ENCODE data around the gene TMEM54.

TMEM54 gene

GRCh38 chr1:32877211-32878110, 23.7 kb downstream of the TMEM54 start:
- DNase-seq = no peak

GRCh38 chr1:32876341-32877210, 24.6 kb downstream of the TMEM54 start:
- no peak for DNase-seq

- no peak for DNase-seq
Measured at GRCh38 chr1:32874860-32875752, 26.1 kb downstream of the TMEM54 start.

GRCh38 chr1:32873484-32873883, 27.7 kb downstream of the TMEM54 start:
- DNase-seq = no peak

GRCh38 chr1:32872192-32872460, 29.1 kb downstream of the TMEM54 start:
- DNase-seq = no peak

- no peak for DNase-seq
Measured at GRCh38 chr1:32871364-32872191, 29.6 kb downstream of the TMEM54 start.

- DNase-seq = no peak
Measured at GRCh38 chr1:32870615-32871363, 30.4 kb downstream of the TMEM54 start, which contains the start of gene FNDC5. TSS of gene FNDC5 (minus strand) at chr1:32870912.

- DNase-seq = no peak
Measured at GRCh38 chr1:32869923-32870614, 31.1 kb downstream of the TMEM54 start.

GRCh38 chr1:32868806-32869455, 32.3 kb downstream of the TMEM54 start:
- no peak for DNase-seq

GRCh38 chr1:32868085-32868484, 33.1 kb downstream of the TMEM54 start:
- no peak for DNase-seq

GRCh38 chr1:32867671-32868070, 33.5 kb downstream of the TMEM54 start:
- no peak for DNase-seq

GRCh38 chr1:32867151-32867550, 34.0 kb downstream of the TMEM54 start:
- DNase-seq = no peak

- no peak for DNase-seq
Measured at GRCh38 chr1:32865639-32866405, 35.4 kb downstream of the TMEM54 start.

GRCh38 chr1:32864375-32865019, 36.7 kb downstream of the TMEM54 start:
- no peak for DNase-seq

- no peak for DNase-seq
Measured at GRCh38 chr1:32863881-32864245, 37.3 kb downstream of the TMEM54 start.

- DNase-seq = no peak
Measured at GRCh38 chr1:32863218-32863880, 37.8 kb downstream of the TMEM54 start.

- no peak for DNase-seq
Measured at GRCh38 chr1:32861904-32862695, 39.1 kb downstream of the TMEM54 start.
